GM18499 (cell line): ENCODE data around the gene TCF7L2.

ENCODE experiments used
- ATAC-seq: cut with Tn5 transposase; IDR thresholded peaks from one replicate; pipeline ENCODE4 v1.9.1; 2021; ENCODE audit warnings: moderate number of reproducible peaks; ENCODE audit not compliant: insufficient read depth, unreplicated experiment

The TCF7L2 gene

GRCh38 chr10:112962343-112962742, 12.3 kb downstream of the TCF7L2 start:
- ATAC-seq, result no peak

- ATAC-seq, result no peak
Observed at GRCh38 chr10:112963835-112964234, 13.8 kb downstream of the TCF7L2 start.

GRCh38 chr10:112964482-112964881, 14.4 kb downstream of the TCF7L2 start:
- no peak for ATAC-seq

- no peak for ATAC-seq
Observed at GRCh38 chr10:112966194-112966855, 16.3 kb downstream of the TCF7L2 start.

- no peak for ATAC-seq
Observed at GRCh38 chr10:112967200-112967599, 17.2 kb downstream of the TCF7L2 start.

- no peak for ATAC-seq
Observed at GRCh38 chr10:112969131-112969530, 19.1 kb downstream of the TCF7L2 start.

GRCh38 chr10:112969542-112969941, 19.5 kb downstream of the TCF7L2 start:
- ATAC-seq, result no peak

GRCh38 chr10:112970021-112970420, 20.0 kb downstream of the TCF7L2 start:
- no peak for ATAC-seq

GRCh38 chr10:112972606-112973005, 22.6 kb downstream of the TCF7L2 start:
- ATAC-seq, result no peak

- ATAC-seq, result no peak
Observed at GRCh38 chr10:112973046-112973445, 23.0 kb downstream of the TCF7L2 start.

GRCh38 chr10:112973805-112974204, 23.8 kb downstream of the TCF7L2 start:
- ATAC-seq, result no peak

- no peak for ATAC-seq
Observed at GRCh38 chr10:112977426-112977898, 27.4 kb downstream of the TCF7L2 start.

- ATAC-seq, result no peak
Observed at GRCh38 chr10:112979927-112980326, 29.9 kb downstream of the TCF7L2 start.

- ATAC-seq, result no peak
Observed at GRCh38 chr10:112980937-112981336, 30.9 kb downstream of the TCF7L2 start.

GRCh38 chr10:112981553-112981952, 31.5 kb downstream of the TCF7L2 start:
- peak; percentile 98 for ATAC-seq

GRCh38 chr10:112983444-112984056, 33.5 kb downstream of the TCF7L2 start:
- no peak for ATAC-seq

GRCh38 chr10:112984756-112985155, 34.7 kb downstream of the TCF7L2 start:
- no peak for ATAC-seq

- ATAC-seq, result no peak
Observed at GRCh38 chr10:112985690-112986543, 35.9 kb downstream of the TCF7L2 start.

- no peak for ATAC-seq
Observed at GRCh38 chr10:112986544-112987190, 36.6 kb downstream of the TCF7L2 start.

GRCh38 chr10:112988839-112989406, 38.9 kb downstream of the TCF7L2 start:
- ATAC-seq, result no peak
